Iris pigment epithelial cell (primary cell): Measurements from ENCODE around the gene CLIC3.

Experiments used
- DNase-seq: peaks from one replicate; pipeline ENCODE4 v3.0.0-alpha.2; 2011; ENCODE audit warnings: low read depth

CLIC3 gene

DNA sequence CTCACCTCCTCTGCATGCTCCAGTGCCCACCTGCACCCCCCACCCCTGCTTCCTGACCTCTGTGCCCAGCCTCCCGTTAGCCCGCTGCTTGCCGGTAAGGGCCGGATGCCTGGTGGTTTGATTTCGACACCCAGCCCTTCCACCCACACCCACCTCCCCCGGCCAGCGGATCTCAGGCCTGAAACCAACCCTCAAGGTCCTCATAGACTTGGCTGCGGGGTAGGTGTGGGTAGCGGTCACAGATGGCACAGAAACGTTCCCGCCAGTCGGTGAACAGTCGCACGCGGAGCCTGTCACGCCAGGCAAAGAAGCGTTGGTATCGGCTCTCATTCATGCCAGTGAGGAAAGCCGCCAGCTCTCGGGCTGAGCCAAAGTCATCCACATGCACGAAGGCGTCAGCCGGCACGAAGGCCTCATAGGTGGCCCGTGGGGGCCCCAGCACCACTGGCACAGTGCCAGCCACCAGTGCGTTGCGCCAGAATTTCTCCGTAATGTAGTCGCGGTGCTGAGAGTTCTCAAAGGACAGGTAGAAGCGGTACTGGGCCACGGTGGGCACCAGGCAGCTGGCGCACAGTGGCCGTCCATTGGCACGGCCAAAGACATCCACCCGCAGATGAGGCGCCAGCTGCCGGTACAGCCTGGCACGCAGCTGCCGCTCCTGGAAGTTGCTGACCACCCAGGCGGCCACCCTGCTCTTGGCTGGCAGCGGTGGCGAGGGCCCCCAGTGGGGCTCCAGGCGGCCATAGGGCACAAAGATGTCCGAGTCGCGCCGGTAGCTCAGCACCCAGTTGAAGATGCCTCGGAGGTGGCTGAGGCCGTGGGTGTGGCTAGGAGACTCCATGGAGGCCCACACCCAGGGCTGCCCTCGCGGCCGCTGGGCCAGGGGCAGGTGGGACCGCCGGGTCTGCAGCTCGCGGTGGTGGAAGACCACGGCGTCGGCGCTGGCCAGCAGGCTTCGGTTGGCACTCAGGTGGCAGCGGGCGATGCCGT is 34.5 kb upstream of the CLIC3 start:
- no peak for DNase-seq

DNA sequence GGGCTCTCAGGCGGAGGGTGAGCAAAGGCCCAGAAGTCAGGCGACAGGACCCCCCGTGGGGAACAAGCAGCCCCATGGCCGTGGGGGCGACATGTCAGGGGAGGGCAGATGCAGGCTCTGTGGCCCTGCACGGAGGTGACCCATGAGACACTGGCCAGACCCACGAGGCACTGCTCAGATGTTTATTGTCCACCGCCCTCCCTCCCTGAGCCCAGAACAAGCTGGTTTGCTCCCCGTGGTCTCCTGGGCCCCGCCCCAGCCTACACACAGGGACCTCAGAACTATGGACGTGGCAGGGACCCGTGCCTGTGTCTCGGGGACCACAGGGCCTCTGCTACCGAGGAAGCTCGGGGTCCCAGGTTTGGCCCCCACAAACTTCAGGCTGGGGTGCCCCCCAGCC is 33.6 kb upstream of the CLIC3 start:
- DNase-seq, result no peak

DNA sequence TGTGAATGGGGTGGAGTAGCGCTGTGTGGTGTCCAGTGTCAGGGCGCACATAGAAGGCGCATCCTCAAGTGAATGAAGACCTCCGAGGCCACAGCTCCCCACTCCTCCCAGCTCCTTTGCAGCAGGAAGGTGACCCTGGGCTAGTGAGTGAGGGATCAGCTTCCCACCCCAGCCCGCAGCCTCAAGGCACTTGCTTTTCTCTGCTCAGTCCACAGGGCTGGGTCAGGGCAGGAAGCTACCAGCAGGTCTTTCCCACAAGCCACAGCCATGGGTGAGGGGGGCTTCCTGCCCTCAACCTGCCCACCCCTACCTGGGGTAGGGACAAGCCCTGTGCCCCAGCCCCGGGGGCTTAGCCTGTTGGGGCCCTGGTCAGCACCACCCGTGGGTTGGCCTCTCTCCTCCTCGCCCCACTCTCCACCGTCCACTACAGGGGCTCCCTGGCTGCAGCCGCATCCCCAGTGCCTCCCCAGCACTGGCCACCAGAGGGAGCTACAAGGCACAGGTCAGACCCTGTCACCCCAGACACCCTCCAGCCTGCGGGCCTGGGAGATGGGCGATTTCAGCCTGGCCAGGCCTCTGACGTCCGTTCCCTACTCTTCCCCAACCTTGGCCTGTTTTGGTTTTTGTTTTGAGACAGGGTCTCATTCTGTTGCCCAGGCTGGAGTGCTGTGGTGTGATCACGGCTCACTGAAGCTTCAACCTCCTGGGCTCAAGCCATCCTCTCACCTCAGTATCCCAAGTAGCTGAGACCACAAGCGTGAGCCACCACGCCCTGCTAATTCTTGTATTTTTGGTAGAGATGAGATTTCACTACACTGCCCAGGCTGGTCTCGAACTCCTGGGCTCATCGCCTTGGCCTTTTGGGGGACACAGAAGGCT is 32.9 kb upstream of the CLIC3 start:
- DNase-seq, result peak; percentile 42

DNA sequence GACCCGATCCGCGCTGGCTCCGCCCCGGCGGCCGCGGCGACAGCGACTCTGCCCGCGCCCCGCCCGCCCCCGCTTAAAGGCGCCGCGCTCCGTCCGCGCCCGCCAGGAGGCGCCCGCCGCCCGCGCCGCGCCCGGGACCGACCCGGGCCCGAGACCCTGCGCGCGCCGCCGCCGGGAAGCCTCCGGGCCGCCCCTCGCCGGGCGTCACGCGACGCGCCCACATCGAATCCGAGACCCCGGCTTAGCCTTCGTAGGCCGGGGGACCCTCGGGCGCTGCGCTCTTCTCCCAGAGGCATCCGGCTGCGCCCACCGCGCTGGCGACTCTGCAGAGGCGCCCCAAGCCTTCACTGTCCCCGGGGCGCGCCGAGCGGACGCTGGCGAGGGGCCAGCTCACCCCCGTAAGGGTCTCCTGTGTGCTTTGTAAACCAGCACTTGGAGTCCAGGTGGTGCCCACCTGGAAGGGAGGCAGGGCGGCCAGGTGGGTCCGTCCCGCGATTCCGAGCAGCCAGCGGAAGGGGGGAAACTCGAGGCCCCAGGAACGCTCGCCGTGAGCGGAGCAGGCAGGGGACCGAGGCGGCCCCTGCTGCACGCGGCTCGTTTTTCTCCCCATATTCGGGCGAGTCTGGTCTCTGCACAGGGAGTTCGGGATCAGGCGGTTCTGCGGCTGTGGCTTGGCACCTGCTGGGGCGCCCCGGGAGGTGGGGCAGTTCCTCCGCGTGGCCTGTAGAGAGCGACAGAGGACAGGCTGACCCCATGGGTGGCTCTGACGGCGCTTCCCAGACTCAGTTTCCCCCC is 32.1 kb upstream of the CLIC3 start:
- DNase-seq, result peak; percentile 35

DNA sequence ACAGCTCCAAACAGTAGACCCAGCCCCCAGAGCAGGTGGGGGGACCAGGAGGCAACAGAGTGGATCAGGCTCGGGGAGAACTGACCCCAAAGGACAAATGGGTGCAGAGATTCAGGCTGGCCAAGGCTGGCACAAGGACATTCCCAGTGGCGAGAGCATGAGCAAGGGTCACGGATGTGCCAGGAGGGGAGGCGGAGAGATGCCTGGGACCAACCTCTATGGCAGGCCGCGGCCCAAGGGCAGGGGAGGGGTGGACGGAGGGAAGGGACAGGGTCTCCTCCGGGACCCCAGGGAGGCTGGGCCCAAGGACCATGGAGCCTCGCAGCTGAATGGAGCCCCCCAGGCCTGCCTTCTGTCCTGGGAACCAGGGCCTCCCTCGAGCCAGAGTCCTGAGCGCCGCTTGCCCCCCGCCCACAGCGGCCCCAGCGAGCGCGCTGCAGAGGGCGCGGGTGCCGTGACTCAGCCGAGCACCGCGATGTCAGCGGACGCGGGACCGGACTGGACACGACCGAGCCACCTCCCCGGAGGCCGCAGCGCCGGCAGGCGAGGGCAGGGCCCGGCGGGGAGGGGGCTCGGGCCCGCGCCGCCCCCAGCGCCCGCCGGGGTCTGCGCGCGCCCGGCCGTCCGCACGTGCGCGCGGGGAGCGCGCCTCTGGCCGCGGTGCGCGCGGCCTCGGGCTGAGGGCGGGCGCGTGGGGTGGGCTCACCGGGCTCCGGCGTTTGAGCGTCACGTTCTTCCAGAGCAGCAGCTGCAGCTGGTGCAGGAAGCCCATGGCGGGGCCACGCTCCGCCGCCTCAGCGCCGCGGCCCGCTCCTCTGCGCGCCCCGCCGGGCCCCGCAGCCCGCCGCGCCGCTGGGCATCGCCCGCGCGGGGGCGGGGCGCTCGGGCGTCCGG is 31.2 kb upstream of the CLIC3 start, which contains the start of gene ABCA2:
ABCA2 (minus strand) TSS at position 869 of the 894 bp plus-strand sequence; CDS start at position 772, 97 bp downstream.
- DNase-seq, result peak; percentile 27

DNA sequence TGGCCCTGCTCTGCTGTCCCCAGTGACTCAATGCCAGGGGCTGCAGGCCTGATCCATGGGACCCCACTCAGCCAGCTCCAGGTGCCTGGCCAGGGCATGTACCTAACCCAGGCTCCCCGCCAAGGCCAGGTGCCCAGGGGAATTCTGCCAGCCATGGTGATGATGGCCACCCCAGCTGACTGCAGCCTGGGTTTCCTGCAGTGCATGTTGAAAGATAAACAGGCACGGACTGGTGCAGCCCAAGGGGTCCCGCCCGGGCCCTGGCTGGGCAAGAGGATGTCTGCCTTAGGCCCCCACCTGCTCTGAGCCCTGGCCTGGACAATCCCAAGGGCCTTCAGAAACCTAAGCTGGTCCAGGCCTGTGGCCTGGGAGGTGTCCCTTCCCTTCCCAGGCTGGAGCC is 30.5 kb upstream of the CLIC3 start:
- DNase-seq, result no peak

DNA sequence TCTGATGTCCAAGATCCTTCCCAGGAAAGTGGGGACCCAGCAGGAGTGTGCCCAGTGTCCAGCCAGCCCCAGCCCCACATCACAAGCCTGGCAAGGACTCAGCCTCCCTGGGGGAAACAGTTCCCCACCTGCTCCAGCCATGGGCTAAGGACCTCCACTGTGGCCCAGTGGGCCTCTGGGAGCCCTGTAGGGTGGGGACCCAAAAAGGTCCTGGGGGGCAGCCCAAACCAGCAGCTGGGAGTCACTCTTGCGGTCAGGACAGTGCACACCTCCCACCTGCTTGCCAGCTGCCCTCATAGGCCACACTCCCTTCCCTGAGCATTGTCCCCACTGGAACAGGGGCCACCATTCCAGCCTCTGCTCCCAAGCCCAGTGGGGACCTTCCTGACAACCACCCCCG is 30.0 kb upstream of the CLIC3 start:
- no peak for DNase-seq

DNA sequence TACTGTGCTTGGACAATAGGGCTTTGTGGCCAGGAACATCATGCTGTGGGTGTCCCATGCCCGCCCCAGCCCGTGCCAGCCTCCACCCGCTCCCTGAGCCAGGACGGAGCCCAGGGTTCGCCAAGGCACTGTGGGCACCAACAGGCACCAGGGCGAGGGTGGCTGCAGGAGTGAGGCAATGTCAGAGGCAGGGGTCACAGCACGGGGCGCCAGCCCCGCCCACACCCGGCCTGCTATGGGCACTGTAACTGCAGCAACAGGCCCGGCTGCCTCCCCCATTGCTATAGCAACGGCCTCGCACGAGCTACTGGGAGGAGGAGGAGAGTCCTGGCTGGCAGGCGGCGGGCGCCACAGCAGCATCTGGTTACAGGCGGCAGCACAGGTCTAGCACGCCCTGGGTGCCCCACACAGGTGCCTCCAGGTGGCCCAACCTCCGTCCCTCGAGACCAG is 29.2 kb upstream of the CLIC3 start:
- no peak for DNase-seq

DNA sequence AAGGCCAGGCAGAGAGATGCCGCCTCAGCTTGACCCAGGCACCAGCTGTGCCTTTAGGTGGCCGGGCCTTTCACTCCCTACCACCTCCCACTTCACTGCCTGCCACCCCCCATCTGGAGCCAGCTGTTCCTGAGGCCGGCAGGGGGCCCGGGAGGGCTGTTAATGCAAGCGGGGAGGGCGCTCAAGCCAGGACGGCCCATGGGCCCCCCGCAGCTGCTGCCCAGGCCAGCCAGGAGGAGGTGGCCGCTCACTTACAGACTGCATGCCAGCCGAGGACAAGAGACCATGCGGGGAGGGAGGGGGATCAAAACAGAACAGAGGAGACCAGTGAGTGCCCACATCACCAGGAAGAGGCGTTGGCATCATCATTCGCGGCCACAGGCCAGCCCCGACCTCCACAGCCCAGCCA is 27.2 kb upstream of the CLIC3 start:
- DNase-seq, result no peak

DNA sequence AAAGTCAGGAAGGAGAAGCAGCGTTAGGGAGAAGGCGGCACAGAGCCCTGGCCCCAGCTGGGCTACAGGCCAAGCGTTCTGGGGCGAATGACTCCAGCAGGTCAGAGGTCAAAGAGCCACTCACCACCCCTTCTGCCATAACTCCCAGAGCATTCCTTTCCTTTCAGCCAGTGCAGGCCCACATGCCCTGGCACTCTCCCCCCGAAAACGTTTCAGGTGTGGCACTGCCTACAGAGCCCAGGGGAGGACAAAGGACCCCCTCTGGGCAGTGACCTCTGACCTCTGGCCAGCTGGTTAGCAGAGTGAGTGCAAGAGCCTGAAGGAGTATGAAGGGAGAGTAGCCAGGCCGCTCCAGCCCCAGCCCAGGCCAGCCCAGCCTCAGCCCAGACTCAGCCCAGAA is 26.8 kb upstream of the CLIC3 start:
- no peak for DNase-seq

DNA sequence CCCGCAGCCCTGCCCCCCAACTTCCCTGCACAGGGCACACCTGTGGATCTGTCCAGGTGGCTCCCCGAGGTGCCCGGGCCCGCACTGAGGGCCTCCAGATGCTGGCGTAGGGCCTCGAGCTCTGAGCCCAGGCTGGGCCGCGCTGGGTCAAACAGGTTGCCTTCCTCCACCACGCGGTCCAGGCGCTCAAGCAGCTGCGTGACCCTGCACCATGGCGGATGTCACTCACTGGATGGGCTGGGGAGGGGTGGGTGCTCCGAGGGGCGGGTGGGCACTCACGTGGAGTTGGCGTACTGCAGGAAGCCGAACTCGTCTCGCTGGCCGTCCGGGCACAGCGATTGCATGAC is 26.3 kb upstream of the CLIC3 start:
- no peak for DNase-seq

DNA sequence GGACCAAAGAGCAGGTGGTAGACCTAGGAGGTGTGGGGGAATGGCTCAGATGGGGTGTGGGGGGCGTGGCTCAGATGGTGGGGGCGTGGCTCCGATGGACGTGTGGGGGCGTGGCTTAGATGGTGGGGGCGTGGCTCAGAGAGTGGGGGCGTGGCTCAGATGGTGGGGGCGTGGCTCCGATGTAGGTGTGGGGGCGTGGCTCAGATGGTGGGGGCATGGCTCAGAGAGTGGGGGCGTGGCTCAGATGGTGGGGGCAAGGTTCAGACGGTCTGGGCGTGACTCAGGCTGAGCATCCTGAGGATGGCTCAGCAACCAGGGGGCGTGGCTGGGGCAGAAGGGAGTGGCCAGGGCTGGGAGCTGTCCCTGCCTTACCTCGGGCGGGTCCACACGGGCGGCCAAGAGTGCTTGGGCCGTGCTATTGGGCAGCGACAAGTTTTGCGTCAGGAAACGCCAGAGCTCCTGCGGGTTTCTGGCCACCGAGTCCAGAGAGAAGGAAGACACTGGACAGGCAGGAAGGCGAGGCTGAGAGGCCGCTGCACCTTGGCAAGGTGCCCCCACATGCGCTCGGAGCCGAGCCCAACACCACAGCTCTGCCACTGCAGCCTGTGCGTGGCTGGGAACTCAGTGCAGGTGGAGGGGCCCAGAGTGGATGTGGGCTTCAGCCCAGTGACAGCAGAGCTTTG is 25.8 kb upstream of the CLIC3 start:
- DNase-seq, result peak; percentile 73

DNA sequence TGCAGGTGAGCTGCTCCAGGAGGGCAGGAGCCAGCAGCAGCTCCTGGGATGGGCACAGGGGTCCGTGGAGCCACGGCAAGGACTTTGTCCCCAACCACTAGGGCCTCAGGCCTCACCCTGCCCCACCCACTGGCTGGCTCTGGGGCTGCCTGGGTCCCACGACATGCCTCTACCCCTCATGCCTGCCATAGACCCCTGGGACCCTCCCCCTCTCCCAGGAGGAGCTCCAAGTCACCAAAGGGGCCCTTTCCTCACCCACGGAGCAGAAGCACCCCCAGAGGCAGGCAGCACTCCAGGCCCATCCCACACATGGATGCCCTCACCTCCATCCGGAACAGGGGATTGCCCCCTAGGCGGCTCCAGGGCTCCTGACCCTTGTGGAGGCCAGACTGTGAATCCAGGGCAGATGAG is 25.2 kb upstream of the CLIC3 start:
- DNase-seq, result no peak

DNA sequence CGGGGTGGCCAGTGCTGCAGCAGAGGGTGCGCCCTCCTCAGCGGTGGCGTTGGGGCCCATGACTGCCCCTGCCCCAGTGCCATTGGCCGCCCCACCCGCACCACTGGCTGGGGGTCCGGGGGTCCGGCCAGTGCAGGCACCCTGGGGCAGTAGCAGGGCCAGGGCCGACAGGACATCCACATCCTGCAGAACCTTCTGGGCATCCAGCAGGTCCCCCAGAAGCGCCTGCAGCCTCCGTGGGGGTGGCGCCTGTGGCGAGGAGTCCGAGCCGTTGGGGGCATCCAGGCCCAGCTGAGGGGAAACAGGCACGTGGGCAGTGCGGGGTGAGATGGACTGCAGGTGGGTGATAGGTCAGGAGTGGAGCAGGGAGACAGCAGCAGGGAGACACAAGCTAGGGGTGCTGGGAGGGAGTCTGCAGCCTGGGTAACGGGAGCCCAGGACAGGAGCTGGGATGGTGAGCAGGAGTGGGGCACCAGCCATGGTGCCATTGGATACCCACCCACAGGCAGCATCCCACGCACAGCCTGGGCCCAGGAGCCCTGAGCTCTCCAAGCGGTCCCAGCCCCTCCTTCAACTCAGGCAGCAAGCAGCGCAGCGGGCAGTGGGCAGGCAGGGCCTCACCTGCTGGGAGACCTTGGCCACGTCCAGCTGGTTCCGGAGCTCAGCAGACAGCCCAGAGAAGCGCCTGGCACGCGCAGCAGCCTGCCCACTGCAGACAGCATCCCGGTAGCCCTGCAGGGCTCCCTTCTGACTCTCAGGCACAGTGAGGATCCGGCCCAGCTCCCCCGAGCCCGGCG is 24.6 kb upstream of the CLIC3 start:
- DNase-seq, result no peak

DNA sequence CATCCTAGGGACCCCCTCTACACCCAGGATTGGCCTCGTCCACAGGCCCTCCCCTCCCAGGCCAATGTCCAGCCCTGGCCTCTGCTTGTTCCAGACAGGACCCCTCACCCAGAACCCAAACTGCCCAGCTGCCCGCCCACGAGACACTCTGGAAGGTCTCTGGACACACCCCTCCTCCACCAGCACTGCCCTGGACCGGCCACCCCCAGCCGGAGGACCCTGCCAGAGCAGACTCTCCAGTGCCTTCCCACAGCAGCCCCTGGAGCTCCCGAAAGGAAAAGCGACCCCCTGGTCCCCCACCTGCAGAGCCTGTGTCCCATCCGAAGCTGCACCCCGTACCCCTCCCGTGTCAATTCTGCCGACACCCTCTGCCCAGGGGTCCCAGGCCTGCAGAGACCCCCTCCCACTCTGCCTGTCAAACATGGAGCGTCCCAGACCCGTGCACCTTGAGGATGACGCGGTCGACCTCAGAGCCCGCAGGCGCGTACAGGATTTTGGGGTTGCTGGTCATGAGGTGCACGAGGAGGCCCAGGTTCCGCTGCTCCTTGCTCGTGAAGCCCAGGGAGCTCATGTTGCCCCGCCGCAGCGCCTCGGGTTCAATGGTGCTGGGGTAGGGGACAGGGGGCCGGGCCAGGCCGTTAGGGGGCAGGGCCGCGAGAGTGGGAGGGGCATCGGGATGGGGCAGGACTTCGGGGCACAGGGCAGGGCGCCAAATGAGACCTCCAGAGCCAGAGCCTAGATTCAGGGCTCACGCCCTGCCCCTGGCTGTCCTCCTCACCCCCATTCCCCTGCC is 23.7 kb upstream of the CLIC3 start:
- DNase-seq, result no peak

DNA sequence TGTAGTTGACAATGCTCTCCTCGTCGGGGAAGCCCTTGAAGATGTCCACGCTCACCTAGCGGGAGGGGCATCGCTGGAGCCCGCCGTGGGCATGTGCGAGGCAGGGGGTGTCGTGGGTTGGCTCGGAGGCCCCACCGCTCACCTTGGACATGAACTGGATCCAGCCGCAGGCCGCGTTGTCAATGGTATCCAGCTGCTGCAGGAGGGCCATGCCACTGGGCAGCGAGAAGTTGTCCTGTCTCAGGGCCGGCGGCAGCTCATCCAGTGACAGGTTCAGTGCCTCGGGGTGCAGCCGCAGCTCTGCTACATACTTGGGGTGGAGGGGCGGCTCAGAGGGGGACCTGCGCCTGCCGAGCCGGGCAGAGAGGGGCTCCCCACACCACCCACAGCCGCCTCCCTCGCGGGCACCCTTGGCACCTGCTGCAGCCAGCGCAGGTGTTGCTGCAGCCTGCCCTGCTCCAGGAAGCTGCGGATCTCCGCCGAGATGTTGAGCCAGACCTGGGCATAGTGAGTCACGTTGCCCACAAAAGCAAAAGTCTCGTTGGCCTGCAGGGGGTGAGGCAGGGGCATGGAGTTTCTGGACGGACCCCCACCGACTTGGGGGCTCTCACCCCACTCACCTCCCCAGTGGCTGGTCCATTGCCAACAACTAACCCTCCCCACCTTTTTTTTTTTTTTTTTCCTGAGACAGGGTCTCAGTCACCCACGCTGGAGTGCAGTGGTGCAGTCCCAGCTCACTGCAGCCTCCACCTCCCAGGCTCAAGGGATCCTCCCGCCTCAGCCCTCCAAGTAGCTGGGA is 22.6 kb upstream of the CLIC3 start:
- DNase-seq, result no peak

DNA sequence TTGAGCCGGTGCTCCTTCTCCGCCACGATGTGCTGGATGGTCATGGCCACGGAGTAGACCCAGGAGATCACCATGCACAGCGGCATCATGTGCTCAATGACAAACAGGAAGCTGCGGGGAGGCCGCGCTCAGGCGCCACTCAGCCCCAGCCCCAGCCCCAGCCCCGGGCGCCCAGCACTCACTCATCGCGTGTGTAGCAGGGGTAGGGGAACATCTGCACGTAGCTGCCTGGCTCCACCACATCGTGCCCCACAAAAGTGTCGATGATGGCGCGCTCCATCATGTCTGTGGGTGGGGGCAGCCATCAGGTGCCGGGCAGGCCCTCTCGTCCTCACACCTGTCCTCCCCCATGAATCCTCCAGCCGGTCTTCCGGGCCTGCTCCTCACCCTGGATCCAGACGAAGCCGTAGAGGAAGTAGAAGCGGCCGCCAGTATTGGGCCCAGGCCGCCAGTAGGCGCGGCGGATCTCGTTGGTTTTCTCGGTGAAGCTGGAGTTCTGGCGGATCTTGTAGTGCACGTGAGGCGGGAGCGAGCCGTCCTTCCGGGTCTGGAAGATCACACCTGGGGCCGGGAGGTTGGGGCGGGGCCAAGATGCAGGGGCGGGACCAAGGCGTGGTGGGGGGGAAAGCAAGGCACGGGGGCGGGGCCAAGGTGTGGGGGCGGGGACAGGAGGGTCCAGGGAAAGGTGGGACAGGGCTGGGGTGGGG is 21.6 kb upstream of the CLIC3 start:
- DNase-seq, result no peak
